ENCODE data around the gene ZNF398. TPM values are rescaled to one million over a fixed set of nuclear protein-coding genes. Genes with fewer than 3 reads are reported as not detected.

The ZNF398 gene
- total RNA-seq, 1 donor from 2014 or later = 10.0 TPM

DNA sequence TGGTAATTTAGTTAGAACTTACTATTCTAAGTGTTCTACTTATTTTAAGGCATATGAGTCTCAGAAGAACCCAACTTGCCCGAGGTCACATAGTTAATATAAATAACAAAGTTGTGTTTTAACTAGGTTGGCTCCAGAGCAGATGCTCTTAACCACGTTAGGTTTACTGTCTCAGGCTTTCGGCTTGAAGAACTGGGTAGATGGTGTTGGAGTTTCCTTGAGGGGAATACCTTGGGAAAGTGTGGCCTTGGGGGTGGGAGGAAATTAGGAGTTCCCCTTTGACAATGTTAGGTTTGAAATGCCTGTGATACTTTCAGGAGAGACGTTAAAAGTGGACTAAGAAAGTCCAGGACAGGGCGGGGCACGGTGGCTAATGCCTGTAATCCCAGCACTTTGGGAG is 9.6 kb downstream of the ZNF398 start:
- Histone ChIP-seq H3K4me3 (ENCODE audit: low read depth, low read length) (no peak overlapping the region), H3K36me3 (ENCODE audit: control insufficient read depth, insufficient read depth, low read length) (peaks cover 11% of the 10 kb centered on the region), H3K27me3 (ENCODE audit: control insufficient read depth, insufficient read depth, low read length) (no peaks in the 10 kb centered on the region)
- FAIRE-seq (no peak), DNase-seq (ENCODE audit: low read depth) (no peak)
- TF ChIP-seq, protein P1, sequence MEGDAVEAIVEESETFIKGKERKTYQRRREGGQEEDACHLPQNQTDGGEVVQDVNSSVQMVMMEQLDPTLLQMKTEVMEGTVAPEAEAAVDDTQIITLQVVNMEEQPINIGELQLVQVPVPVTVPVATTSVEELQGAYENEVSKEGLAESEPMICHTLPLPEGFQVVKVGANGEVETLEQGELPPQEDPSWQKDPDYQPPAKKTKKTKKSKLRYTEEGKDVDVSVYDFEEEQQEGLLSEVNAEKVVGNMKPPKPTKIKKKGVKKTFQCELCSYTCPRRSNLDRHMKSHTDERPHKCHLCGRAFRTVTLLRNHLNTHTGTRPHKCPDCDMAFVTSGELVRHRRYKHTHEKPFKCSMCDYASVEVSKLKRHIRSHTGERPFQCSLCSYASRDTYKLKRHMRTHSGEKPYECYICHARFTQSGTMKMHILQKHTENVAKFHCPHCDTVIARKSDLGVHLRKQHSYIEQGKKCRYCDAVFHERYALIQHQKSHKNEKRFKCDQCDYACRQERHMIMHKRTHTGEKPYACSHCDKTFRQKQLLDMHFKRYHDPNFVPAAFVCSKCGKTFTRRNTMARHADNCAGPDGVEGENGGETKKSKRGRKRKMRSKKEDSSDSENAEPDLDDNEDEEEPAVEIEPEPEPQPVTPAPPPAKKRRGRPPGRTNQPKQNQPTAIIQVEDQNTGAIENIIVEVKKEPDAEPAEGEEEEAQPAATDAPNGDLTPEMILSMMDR (IDR thresholded peaks at IDR 0.05; ENCODE audit: insufficient read depth, low read length, severe bottlenecking) = no peak

DNA sequence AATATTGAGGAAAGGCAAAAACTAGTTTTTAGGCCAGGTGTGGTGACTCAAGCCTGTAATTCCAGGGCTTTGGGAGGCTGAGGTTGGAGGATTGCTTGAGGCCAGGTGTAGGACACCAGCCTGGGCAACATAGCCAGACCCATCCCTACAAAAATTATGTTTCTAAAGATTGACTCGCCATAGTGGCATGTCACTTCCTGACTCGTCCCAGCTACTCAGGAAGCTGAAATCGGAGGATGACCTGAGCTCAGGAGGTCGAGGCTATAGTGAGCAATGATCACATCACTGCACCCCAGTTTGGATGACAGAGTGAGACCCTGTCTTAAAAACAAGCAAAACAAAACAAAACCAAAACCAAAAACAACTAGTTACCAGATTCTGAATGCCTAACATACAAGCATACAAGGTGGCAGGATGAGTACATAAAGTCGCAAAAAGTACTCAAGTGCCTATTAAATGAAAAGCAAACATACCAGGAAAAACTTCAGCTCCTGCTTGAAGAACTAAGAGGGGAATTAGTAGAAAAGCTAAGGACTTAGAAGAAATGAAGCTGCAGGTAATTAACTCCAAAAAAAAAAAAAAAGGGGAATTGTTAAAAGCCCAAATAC is 14.1 kb downstream of the ZNF398 start:
- FAIRE-seq (no peak), DNase-seq (ENCODE audit: low read depth) (peak; percentile 35)
- no peaks in the 10 kb centered on the region for H3K27me3 ChIP-seq (ENCODE audit: control insufficient read depth, insufficient read depth, low read length)
- no peak overlapping the region for H3K4me3 ChIP-seq (ENCODE audit: low read depth, low read length)
- TF ChIP-seq, protein P1 (IDR thresholded peaks at IDR 0.05; ENCODE audit: insufficient read depth, low read length, severe bottlenecking) = no peak
- peaks cover 5% of the 10 kb centered on the region for H3K36me3 ChIP-seq (ENCODE audit: control insufficient read depth, insufficient read depth, low read length)

DNA sequence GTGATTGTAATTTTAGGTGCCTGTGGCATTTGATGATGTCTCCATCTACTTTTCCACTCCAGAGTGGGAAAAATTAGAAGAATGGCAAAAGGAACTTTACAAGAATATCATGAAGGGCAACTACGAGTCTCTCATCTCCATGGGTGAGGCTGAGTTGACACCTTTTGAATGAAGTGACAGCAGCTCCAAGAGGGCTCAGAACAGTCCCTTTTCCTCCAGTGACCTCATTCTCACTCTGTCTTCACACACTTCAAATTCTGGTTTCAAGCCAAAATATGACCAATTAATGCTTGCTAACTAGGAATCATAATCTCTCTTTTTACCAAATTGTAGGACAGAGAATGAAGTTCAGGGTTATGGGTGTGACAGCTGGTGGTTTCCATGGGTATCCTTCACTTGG is 18.9 kb downstream of the ZNF398 start:
- DNase-seq (ENCODE audit: low read depth) = no peak
- TF ChIP-seq, protein P1 (IDR thresholded peaks at IDR 0.05; ENCODE audit: insufficient read depth, low read length, severe bottlenecking) = no peak
- Histone ChIP-seq H3K36me3 (ENCODE audit: control insufficient read depth, insufficient read depth, low read length) (peaks cover 11% of the 10 kb centered on the region), H3K27me3 (ENCODE audit: control insufficient read depth, insufficient read depth, low read length) (no peaks in the 10 kb centered on the region), H3K4me3 (ENCODE audit: low read depth, low read length) (no peak overlapping the region)
- no peak for FAIRE-seq

DNA sequence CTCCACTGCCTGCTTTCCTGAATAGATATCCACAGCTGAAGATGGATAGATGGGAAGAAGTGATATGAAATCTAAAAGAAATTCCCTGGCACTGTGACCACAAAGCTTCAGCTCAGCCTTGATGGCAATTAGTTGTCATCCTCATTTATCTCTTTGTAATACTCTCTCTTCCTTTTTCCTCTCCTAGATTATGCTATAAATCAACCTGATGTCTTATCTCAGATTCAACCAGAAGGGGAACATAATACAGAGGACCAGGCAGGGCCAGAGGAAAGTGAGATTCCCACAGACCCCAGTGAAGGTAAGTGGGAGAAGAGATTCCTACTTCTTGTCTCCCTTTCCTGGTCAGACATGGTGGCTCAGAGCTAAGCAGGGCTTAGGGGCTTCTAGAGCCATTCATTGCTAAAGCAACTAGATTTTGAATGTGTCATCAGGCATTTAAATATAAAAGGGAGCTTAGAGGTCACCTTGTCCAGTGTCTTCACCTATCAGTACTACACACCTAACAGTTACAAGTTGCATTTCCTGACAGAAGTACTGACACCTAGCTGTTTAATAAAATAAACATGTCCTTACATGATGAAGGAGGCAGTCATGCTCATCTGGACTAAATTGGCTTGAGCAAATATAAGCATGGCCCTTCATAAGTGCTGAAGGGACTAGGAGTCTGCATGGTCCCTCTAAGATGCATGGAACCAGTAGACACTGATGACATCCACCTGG is 19.5 kb downstream of the ZNF398 start:
- FAIRE-seq (no peak), DNase-seq (ENCODE audit: low read depth) (peak; percentile 72)
- Histone ChIP-seq H3K36me3 (ENCODE audit: control insufficient read depth, insufficient read depth, low read length) (peaks cover 9% of the 10 kb centered on the region), H3K27me3 (ENCODE audit: control insufficient read depth, insufficient read depth, low read length) (no peaks in the 10 kb centered on the region), H3K4me3 (ENCODE audit: low read depth, low read length) (no peak overlapping the region)
- TF ChIP-seq, protein P1 (IDR thresholded peaks at IDR 0.05; ENCODE audit: insufficient read depth, low read length, severe bottlenecking) = no peak

DNA sequence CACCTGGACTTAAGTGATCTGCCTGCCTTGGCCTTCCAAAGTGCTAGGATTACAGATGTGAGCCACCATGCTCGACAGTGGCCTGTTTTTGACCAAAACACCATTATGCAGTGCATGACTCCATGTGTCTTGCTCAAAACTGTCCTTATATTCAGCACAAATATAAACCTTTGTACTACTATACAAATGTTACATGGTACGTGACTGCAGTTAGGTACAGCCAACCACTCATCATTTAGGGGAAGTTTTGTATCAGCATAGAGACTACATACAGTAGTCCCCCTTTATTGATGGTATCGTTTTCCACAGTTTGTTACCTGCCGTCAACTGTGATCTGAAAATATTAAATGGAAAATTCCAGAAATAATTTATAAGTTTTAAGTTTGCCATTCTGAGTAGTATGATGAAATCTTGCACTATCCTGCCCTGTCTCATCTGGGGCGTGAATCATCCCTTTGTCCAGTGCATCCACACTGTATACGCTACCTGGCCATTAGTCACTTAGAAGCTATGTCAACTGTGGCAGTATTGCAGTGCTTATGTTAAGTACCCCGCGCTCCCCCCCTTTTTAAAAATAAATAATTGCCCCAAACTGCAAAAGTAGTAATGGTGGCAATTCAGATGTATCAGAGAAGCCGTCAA is 24.8 kb downstream of the ZNF398 start:
- DNase-seq (ENCODE audit: low read depth) (peak; percentile 93), FAIRE-seq (no peak)
- H3K4me3 ChIP-seq (ENCODE audit: low read depth, low read length) = no peak overlapping the region
- H3K36me3 ChIP-seq (ENCODE audit: control insufficient read depth, insufficient read depth, low read length) = peaks cover 13% of the 10 kb centered on the region
- TF ChIP-seq, protein P1 (IDR thresholded peaks at IDR 0.05; ENCODE audit: insufficient read depth, low read length, severe bottlenecking) = no peak
- H3K27me3 ChIP-seq (ENCODE audit: control insufficient read depth, insufficient read depth, low read length) = no peaks in the 10 kb centered on the region
